GM11168 (cell line): ENCODE results near the gene NEO1.

ENCODE experiments used
- in situ Hi-C: fragments of 300-500 bp; cut with MboI; formaldehyde crosslinking; loops from one replicate; pipeline ENCODE4 v1.12.0; 2022; ENCODE audit warnings: low sequenced_read_pairs; ENCODE audit not compliant: unreplicated experiment

The NEO1 gene

GRCh38 chr15:73028031-73028430, 24.2 kb upstream of the NEO1 start:
- in situ Hi-C loops, result no loop called here

GRCh38 chr15:73028831-73029451, 23.3 kb upstream of the NEO1 start:
- in situ Hi-C loops, result no loop called here

- in situ Hi-C loops, result no loop called here
Measured at GRCh38 chr15:73030122-73030679, 22.1 kb upstream of the NEO1 start.

GRCh38 chr15:73031648-73032047, 20.6 kb upstream of the NEO1 start:
- in situ Hi-C loops, result no loop called here

- in situ Hi-C loops, result no loop called here
Measured at GRCh38 chr15:73033611-73034010, 18.7 kb upstream of the NEO1 start.

GRCh38 chr15:73034221-73034620, 18.0 kb upstream of the NEO1 start:
- in situ Hi-C loops, result no loop called here

- in situ Hi-C loops, result no loop called here
Measured at GRCh38 chr15:73035221-73035620, 17.0 kb upstream of the NEO1 start.

- in situ Hi-C loops, result no loop called here
Measured at GRCh38 chr15:73038220-73038619, 14.0 kb upstream of the NEO1 start.

GRCh38 chr15:73046073-73046472, 6.2 kb upstream of the NEO1 start:
- in situ Hi-C loops, result no loop called here

GRCh38 chr15:73047882-73048281, 4.4 kb upstream of the NEO1 start:
- in situ Hi-C loops, result no loop called here

- in situ Hi-C loops, result no loop called here
Measured at GRCh38 chr15:73048624-73049295, 3.5 kb upstream of the NEO1 start.

- in situ Hi-C loops, result no loop called here
Measured at GRCh38 chr15:73049564-73050215, 2.6 kb upstream of the NEO1 start.

GRCh38 chr15:73050561-73051295, 1.5 kb upstream of the NEO1 start:
- in situ Hi-C loops, result no loop called here

- in situ Hi-C loops, result no loop called here
Measured at GRCh38 chr15:73051391-73051806, 864 bp upstream of the NEO1 start.

- in situ Hi-C loops, result no loop called here
Measured at GRCh38 chr15:73052653-73053397, 562 bp downstream of the NEO1 start.

GRCh38 chr15:73053398-73053723, 1.1 kb downstream of the NEO1 start:
- in situ Hi-C loops, result no loop called here

GRCh38 chr15:73054417-73054953, 2.2 kb downstream of the NEO1 start:
- in situ Hi-C loops, result no loop called here

- in situ Hi-C loops, result no loop called here
Measured at GRCh38 chr15:73056460-73056859, 4.2 kb downstream of the NEO1 start.

- in situ Hi-C loops, result no loop called here
Measured at GRCh38 chr15:73058437-73058836, 6.2 kb downstream of the NEO1 start.

GRCh38 chr15:73065114-73065513, 12.9 kb downstream of the NEO1 start:
- in situ Hi-C loops, result no loop called here
